Stimulated activated CD8-positive, alpha-beta memory T cell treated with anti-CD3 and anti-CD28 coated beads, Interleukin-7, amount 100 ng/mL, for 1 hour (primary cell): ENCODE measurements around the gene COMMD10.

Source experiments
- DNase-seq, 2 donors: peaks; one replicate each; pipeline ENCODE4 v3.0.0-alpha.2; 2020; ENCODE audit warnings: low read depth in 2 of 2

Gene COMMD10

DNA sequence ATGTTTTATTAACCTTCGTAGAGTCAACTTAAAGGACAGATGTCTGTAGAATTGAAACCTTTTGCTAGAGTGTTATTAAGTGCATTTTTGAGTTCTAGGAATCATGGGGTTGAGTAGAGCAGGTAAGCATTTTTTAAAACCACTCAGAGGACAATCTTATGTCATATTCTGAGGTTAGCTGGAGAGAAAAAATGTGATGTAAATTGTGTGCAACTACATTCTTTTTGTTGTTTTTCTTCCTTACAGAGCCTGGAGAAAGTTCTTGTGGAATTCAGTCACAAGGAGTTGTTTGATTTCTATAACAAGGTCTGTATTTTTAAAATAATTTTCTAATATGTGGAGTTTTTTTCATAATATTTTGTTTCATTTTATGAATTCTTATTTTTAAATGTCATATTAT, 206.4 kb downstream of the COMMD10 start:
- DNase-seq, result no peak

DNA sequence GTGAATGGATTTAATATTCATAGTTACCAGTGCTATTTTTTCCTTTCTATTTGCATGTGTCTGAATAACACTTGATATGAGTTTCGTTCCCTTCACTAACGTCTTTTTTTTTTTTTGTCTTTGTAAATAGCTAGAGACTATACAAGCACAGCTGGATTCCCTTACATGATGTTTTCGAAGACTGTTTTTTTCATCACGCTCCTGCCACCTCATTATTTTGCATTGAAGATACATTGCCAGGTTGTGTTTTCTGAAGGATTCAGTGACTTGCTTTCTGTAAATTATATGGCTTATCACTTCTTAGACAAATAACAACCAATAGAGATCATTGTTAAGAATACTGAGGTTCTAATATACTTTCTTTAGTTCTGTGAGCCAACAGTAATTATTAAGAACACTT, 207.5 kb downstream of the COMMD10 start:
- DNase-seq, result no peak

GRCh38 chr5:116296335-116297072, 211.7 kb downstream of the COMMD10 start:
- DNase-seq, result no peak

DNA sequence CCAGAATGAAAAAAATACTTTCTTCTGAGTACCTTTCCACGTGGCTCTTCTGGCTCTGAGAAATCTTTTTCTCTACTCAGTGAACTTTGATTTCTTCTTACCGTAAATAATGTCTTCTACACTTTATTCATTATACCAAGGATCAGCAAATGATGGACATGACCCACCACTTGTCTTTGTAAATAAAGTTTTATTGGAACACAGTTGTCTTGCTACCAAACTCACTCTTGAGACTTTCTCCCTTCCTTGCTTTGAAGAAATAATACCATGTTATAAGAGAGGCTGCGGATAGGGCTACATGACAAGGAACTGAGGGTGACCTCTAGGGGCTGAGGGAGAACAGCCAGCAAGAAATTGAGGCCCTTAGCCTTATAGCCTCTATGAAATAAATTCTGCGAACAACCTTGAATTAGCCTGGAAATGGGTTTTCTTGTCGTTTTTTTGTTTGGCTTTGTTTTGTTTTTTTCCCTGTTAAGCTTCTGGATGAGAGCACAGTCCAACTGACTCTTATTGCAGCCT, 212.5 kb downstream of the COMMD10 start:
- DNase-seq, result no peak

DNA sequence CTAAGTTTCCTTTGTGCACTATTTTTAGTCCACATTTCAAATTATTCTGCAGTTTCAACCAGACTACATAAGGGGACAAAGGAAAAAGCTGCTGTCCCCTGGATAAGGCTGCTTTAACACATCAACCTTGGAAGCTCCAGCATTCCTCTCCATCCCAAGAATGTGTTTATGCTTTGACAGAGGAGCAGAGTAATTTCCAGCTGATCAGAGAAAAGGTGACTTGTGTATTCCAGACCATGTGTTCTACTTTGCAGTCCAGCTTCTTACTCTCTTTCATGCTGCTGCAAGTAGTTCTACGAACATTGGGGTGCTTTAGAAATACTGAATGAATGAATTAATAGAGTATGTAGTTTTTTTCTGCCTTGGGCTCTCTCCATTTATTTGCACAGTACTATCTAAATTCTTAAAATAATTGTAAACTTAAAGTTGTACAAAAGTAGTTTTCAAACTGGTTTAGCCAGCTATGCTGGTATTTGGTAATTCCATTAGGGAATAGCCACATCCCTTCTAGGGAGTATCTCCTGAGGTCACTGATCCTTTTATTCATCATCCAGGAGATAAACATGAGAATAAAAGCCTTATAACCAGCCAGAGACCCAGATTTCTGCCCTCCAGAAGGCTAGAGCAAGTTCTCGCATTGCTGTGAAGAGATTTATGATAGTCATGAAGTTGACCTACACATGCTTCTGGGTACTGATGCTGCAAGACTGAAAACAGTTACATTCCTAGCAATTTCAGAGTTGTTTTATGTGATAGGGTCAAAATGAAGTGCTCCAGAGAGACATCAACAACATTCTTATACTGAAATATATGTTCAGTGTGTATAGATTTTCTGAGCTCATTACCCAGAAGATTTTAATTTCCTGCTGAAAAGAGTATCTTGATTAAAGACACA, 215.2 kb downstream of the COMMD10 start:
- DNase-seq, result no peak

DNA sequence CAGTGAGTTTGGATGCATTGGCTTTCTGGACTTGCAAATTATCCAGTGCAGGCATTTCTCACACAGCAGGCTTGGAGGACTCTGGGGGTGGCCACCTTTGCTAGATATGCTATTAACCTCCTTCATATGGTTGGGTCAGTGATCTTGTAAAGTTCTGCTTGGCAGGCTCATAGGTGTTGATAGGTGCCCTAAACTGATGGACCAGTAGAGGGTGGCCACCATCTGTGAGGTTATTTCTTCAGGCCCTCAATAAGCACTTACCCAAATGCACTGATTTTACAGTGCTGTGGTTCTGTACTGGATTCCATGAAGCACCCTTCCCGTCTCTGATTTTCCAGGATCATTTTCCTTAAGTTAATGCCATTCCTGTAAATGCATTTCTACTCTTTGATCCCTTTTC, 216.3 kb downstream of the COMMD10 start:
- no peak for DNase-seq

DNA sequence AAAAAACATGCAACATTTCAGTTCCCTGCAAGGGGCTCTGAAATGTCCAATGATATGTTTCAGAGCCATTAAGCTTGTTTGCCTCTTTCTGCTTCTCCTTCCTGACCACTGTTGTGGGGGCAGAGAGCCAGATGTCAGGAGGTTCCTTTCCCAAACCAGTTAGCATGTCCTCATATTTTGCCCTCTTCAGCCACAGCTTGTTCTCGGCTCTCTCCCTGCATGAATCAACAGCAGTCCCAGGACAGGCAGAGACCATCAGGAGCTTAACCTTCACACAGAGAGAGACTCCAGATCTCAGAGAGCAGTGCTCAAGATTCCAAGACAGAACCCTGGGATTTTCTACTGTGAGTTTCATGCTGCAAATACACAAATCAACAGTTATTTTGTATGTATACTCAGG, 218.5 kb downstream of the COMMD10 start:
- no peak for DNase-seq

DNA sequence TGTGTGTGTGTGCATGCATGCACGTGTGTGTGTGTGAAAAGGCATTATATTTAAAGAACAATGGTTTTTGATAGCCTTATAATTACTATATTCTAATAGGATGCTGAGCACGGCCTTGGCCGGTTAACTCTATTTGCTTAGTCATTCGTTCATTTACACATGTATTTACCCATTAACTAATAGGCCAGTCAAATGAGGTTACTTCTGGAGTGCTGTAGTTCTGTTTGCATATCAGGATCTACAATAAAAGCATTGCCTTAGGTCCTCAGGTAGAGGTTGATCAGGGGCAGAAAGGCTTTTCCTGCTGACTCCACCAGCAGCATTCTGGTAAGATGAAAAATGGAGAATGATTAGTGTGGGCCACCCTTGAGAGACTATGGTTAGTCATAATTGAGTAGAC, 219.0 kb downstream of the COMMD10 start:
- DNase-seq, result no peak

GRCh38 chr5:116305899-116306298, 221.1 kb downstream of the COMMD10 start:
- no peak for DNase-seq

DNA sequence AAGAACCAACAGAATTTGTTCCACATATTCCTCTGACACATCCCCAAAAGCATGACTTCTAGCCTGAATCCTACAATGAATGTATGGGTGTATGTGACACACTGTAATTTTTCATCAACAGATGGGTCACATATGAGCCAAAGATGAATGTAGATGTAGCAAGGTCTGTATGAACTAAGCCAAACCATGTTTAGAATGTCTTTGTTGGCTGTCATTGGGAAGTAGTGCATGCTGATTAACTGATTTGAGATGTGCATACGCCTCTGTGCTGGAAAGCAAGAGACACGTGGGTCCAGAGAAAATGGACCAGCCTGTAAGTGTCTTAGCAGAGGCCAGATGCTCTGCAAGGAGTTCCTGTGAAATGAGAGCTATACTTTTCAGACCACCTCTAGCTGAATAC, 222.0 kb downstream of the COMMD10 start:
- no peak for DNase-seq

- DNase-seq, result no peak
Observed at GRCh38 chr5:116308391-116308790, 223.6 kb downstream of the COMMD10 start.

DNA sequence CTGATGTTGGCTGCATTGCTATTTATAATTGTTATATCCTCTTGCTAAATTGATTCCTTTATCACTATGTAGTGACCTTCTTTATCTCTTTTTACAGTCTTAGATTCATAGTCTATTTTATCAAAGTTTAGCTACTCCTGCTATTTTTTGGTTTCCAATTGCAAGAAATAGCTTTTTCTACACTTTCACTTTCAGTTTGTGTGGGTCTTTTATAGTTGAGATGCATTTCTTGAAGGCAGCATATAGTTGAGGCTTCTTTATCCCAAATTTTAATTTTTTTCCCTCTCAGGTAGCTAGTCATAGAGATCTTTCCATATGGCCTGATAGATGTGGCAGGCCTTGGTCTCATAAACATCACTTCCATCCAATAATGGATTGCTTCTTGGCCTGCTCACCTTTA, 228.5 kb downstream of the COMMD10 start:
- DNase-seq, result no peak

- no peak for DNase-seq
Observed at GRCh38 chr5:116315531-116315930, 230.7 kb downstream of the COMMD10 start.

DNA sequence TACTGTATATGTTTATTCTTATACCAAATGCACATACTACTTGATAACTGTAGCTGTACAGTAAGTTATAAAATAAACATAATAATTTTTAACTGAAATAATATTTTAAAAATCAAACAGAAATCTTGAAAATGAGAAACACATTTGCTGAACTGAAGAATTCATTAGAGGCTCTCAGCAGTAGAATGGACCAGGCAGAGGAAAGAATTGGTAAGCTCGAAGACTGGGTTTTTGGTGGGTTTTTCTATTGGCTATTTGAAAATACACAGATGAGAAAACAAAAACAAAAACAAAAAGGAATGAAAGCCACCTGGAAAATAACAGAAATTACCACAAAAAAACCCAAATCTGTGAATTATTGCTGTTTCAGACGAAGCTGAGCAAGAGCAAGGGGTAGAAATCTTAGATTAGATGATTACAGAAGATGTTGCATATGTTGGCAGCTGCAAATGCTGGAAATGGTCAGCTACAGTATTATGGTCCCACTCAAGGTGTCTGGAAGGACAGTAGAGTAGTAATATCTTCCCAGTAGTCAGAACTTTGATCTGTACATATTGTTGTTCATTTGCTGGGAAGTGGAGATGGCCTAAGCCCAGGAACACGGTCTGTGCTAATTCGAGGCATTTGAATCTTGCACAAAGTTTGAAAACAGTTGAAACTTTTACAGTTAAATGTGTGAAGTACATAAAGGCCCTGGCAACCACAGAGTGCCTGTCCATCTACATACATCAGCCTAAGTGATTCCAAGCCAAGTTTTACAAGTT, 233.4 kb downstream of the COMMD10 start:
- no peak for DNase-seq

DNA sequence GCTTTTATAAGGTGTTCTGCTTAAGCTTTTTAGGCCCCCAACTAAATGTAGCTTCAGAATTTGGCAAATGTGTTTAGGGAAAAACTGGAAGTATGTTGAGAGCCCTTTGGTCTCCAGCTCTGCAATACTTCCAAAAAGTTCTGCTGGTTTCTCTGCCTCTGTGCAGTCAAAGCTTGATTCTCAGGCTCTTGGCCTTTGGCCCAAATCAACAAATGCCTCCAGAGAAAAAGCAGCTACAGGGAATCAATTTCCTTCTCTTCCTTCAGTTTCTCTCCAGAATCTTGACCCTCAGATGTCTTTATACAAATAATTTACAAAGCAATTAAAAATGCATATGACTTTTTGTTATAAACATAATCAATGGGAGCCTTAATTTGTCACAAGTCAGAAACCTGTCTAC, 235.7 kb downstream of the COMMD10 start:
- DNase-seq, result no peak

DNA sequence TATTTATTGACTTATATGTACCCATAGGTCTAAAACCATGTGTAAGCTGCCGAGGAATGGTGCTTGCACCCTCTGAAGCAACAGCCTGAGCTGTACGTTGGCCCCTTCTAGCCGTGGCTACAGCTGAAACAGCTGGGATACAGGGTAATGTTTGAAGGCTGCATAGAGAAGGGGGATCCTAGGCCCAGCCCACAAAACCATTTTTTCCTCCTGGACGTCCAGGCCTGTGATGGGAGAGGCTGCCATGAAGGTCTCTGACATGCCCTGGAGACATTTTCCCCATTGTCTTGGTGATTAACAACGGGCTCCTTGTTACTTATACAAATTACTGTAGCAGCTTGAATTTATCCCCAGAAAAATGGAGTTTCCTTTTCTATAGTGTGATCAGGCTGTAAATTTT, 244.7 kb downstream of the COMMD10 start:
- DNase-seq, result no peak

DNA sequence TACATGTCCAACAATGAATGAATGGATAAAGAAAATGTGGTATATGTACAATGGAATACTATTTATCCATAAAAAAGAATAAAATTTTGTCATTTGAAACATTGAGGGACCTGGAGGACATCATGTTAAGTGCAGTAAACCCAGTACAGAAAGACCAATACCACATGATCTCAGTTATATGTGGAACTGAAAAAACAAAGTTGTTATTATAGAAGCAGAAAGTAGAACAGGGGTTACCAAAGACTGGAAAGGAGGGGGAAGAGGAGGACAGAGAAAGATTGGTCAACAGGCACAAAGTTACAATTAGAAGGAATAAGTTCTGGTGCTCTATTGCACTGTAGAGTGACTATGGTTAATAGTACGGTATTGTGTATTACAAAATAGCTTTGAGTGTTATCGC, 256.0 kb downstream of the COMMD10 start:
- no peak for DNase-seq
